Measurements from ENCODE around the gene MUC6. TPM values are rescaled to one million over a fixed set of nuclear protein-coding genes. Genes with fewer than 3 reads are reported as not detected.

MUC6 gene
- total and polyA plus RNA-seq, 10 donors = 0.02 to 0.76 (median 0.22) TPM; not detected in 3

- Histone ChIP-seq H3K4me3 (no peak overlapping the region), H3K27ac (no peak overlapping the region), H3K4me1 (peaks cover 0 to 51% (median 37%) of the 10 kb centered on the region in 6 donors), H3K27me3 (replicated peaks in 1 of 7) (peaks cover 0 to 67% (median 0%) of the 10 kb centered on the region in 7 donors), H3K9me3 (no peaks in the 10 kb centered on the region), H3K36me3 (no peaks in the 10 kb centered on the region)
- WGBS, 5 donors = 50 to 76% (median 70%) methylated on average over 16 to 25 of the region's 25 CpGs
- intact Hi-C loops (cut with DNase I; ENCODE audit: low total_unique reads) = loop anchor here (10.0 kb wide), 1 partner anchor 210 kb away; the partner anchor contains the start of genes POLR2L and TSPAN4
- no peak for TF ChIP-seq CTCF (IDR thresholded peaks at IDR 0.05 in 8 of 11, conservative IDR thresholded peaks at IDR 0.05 in 3 of 11)
- peak in 1 of 3 donors; percentile 25 for TF ChIP-seq POLR2AphosphoS5 (IDR thresholded peaks at IDR 0.05)
- peak; percentile 66 for DNase-seq
Measured at GRCh38 chr11:1054143-1055108, 17.9 kb upstream of the MUC6 start.

- TF ChIP-seq POLR2A (IDR thresholded peaks at IDR 0.05) (no peak), POLR2AphosphoS5 (IDR thresholded peaks at IDR 0.05) (no peak), CTCF (IDR thresholded peaks at IDR 0.05 in 8 of 11, conservative IDR thresholded peaks at IDR 0.05 in 3 of 11) (no peak)
- H3K27ac ChIP-seq = peak overlapping the region in 1 of 8 donors; percentile 4
- H3K4me3 ChIP-seq = no peak overlapping the region
- peak; percentile 74 for DNase-seq
- H3K27me3 ChIP-seq (replicated peaks in 1 of 7) = peaks cover 0 to 78% (median 0%) of the 10 kb centered on the region in 7 donors
- 50 to 76% (median 70%) methylated on average over 15 to 25 of the region's 25 CpGs for WGBS, 5 donors
- H3K4me1 ChIP-seq = peaks cover 0 to 62% (median 43%) of the 10 kb centered on the region in 6 donors
- H3K9me3 ChIP-seq = no peaks in the 10 kb centered on the region
- intact Hi-C loops (cut with DNase I; ENCODE audit: low total_unique reads) = loop anchor here (10.0 kb wide), 1 partner anchor 209 kb away; the partner anchor contains the start of genes POLR2L and TSPAN4
- H3K36me3 ChIP-seq = no peaks in the 10 kb centered on the region
Measured at GRCh38 chr11:1053121-1053901, 16.8 kb upstream of the MUC6 start.

- Histone ChIP-seq H3K9me3 (no peaks in the 10 kb centered on the region), H3K27ac (no peak overlapping the region), H3K36me3 (no peaks in the 10 kb centered on the region), H3K4me1 (peaks cover 0 to 71% (median 47%) of the 10 kb centered on the region in 6 donors), H3K4me3 (no peak overlapping the region), H3K27me3 (replicated peaks in 1 of 7) (peaks cover 0 to 81% (median 0%) of the 10 kb centered on the region in 7 donors)
- intact Hi-C loops (cut with DNase I; ENCODE audit: low total_unique reads) = loop anchor here (10.0 kb wide), 1 partner anchor 208 kb away; the partner anchor contains the start of genes POLR2L and TSPAN4
- WGBS, 5 donors = 52 to 86% (median 78%) methylated on average over 12 to 25 of the region's 25 CpGs
- TF ChIP-seq POLR2A (IDR thresholded peaks at IDR 0.05) (no peak), POLR2AphosphoS5 (IDR thresholded peaks at IDR 0.05) (no peak), CTCF (IDR thresholded peaks at IDR 0.05 in 8 of 11, conservative IDR thresholded peaks at IDR 0.05 in 3 of 11) (no peak)
- DNase-seq = peak; percentile 71
Measured at GRCh38 chr11:1052133-1053011, 15.9 kb upstream of the MUC6 start.
